Measurements from ENCODE around the gene SF3B2. TPM values are rescaled to one million over a fixed set of nuclear protein-coding genes. Genes with fewer than 3 reads are reported as not detected.
"Not testable (repeated sequence)": the region's sequence is repeated elsewhere in the genome, so short reads cannot be mapped to it uniquely, and the experiment has no call there.

Gene SF3B2
- total RNA-seq, 2 experiments from 2014 or later = 265 to 270 TPM

DNA sequence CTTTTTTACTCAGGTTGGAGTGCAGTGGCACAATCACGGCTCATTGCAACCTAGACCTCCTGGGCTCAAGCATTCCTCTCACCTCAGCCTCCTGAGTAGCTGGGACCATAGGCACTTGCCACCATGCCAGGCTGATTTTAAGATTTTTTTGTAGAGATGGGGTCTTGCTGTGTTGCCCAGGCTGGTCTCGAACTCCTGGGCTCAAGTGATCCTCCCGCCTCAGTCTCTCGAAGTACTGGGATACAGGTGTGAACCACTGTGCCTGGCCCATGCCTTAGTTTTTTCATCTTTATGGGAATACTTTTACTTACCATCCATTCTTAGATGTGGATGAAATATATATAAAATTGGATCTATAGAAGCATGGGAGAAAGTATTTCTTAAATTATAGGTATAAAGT, 23.1 kb downstream of the SF3B2 start:
- ChIA-PET CTCF (no interaction called here), POLR2A (no interaction called here)
- Mint-ChIP-seq H3K9me3 (ENCODE audit: low read depth) (no peaks in the 10 kb centered on the region), H3K27ac (no peak overlapping the region), H3K36me3 (ENCODE audit: low read depth) (peaks cover 51% of the 10 kb centered on the region), H3K4me1 (peaks cover 70% of the 10 kb centered on the region), H3K4me3 (no peak overlapping the region), H3K27me3 (no peaks in the 10 kb centered on the region)
- intact Hi-C loops (cut with DNase I, micrococcal nuclease) = no loop called here
- ATAC-seq (no peak), DNase-seq (no peak)

DNA sequence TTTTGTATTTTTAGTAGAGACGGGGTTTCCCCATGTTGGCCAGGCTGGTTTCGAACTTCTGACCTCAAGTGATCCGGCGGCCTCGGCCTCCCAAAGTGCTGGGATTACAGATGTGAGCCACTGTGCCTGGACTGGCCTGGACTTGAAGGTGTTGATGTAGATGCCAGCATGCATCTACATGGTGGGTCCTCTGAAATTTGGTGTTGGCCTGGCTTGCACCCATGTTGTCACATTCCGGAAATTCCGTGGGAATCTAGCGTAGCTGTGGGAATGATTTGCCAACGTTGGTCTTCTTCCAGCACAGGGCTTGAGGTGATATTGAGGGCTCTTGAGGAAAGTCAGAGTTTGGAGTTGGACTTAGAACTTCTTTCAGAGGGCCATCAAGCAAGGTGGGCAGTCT, 24.4 kb downstream of the SF3B2 start:
- H3K4me3 Mint-ChIP-seq = no peak overlapping the region
- H3K27ac Mint-ChIP-seq = peak overlapping the region; percentile 24
- ChIA-PET CTCF (interaction anchor here (0.6 to 1.3 kb wide), 6 partner anchors 9 to 225 kb away, joined by 3 to 4 read pairs (median 3); partner anchors contain the start of gene SF3B2), POLR2A (interaction anchor here (0.8 kb wide), 1 partner anchor 38 kb away, joined by 4 read pairs; no protein-coding TSS in a partner anchor)
- DNase-seq (no peak), ATAC-seq (no peak)
- intact Hi-C loops (cut with DNase I, micrococcal nuclease) = no loop called here
- H3K36me3 Mint-ChIP-seq (ENCODE audit: low read depth) = peaks cover 48% of the 10 kb centered on the region
- no peaks in the 10 kb centered on the region for H3K27me3 Mint-ChIP-seq
- peaks cover 81% of the 10 kb centered on the region for H3K4me1 Mint-ChIP-seq
- no peaks in the 10 kb centered on the region for H3K9me3 Mint-ChIP-seq (ENCODE audit: low read depth)

DNA sequence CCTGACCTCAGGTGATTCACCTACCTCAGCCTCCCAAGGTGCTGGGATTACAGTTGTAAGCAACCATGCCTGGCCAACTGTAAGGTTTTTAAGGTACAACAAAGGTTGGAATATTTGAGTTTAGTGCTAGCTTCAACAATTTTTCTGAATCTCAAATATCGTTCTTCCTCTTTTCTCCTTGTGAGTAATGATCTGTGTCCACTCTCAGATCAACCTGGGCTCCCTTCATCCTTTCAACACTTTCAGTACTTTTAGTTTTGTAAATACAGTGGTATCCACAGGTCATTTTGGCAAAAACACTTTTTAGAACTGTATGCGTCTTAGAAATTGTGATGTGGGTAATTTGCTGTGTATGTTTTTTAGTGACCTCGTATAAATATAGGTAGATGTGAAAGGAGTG, 25.8 kb downstream of the SF3B2 start:
- ChIA-PET CTCF (interaction anchor here (0.6 to 2.9 kb wide), 4 partner anchors 9 to 70 kb away, joined by 3 to 18 read pairs (median 4); no protein-coding TSS in a partner anchor), POLR2A (interaction anchor here (0.9 kb wide), 1 partner anchor 46 kb away, joined by 4 read pairs; no protein-coding TSS in a partner anchor)
- Mint-ChIP-seq H3K4me1 (peaks cover 81% of the 10 kb centered on the region), H3K36me3 (ENCODE audit: low read depth) (peaks cover 39% of the 10 kb centered on the region), H3K27ac (peak overlapping the region; percentile 98), H3K27me3 (no peaks in the 10 kb centered on the region), H3K4me3 (no peak overlapping the region), H3K9me3 (ENCODE audit: low read depth) (no peaks in the 10 kb centered on the region)
- ATAC-seq = no peak
- DNase-seq = no peak
- intact Hi-C loops (cut with DNase I, micrococcal nuclease) = loop anchor here in 1 of 2 experiments (2.0 kb wide), 1 partner anchor 23 kb away; no protein-coding TSS in a partner anchor

DNA sequence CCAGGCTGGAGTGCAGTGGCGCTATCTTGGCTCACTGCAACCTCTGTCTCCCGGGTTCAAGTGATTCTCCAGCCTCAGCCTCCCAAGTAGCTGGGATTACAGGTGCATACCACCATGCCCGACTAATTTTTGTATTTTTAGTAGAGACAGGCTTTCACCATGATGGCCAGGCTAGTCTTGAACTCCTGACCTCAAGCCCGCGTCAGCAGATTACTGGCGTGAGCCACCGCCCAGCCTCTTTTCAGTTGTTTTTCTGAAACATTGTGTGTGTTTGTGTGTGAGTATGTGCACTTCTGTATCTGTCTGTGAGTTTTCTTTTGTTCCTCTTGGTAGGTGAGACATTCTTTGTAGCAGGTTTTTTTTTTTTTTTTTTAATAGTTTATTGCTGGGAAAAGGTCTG, 26.8 kb downstream of the SF3B2 start:
- POLR2A ChIA-PET = interaction anchor here (0.9 kb wide), 1 partner anchor 45 kb away, joined by 4 read pairs; no protein-coding TSS in a partner anchor

DNA sequence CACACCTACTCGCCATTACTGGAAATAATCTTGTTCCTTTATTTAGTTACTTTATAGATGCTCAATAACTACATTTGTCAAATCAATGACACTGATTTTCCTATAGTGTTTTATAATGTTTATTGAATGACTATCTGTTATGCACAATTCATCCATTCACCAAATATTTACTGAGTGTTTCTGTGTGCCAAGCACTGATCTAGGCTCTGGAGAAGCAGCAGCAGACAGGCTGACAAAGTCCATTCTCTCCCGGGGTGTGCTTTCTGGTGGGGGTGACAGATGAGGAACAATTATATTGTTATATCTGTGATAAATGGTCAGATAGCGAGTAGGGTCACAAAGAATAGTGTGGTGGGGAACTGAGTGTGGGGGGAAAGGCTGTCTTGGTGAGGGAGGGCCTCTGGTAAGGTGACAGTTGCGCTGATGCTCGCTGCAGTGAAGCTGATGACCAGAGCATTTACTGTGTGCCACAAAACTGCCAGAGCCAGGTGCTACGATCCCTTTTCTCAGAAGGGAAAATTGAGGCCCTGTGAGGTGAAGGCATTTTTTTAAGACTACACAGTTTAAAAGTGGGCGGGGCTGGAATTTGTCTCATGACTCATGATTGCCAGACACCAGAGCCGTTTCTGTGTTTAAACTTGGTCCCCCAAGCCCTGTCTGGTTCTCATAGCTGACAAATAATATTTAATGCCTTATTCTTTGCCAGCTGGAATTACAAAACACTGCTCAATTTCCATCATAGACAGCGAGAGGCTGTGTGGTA, 28.1 kb downstream of the SF3B2 start:
- Mint-ChIP-seq H3K4me3 (peak overlapping the region; percentile 62), H3K27me3 (no peaks in the 10 kb centered on the region), H3K4me1 (peaks cover 90% of the 10 kb centered on the region), H3K27ac (peak overlapping the region; percentile 98), H3K9me3 (ENCODE audit: low read depth) (no peaks in the 10 kb centered on the region), H3K36me3 (ENCODE audit: low read depth) (peaks cover 25% of the 10 kb centered on the region)
- ATAC-seq (peak; percentile 66), DNase-seq (peak; percentile 82)
- ChIA-PET POLR2A (interaction anchor here (1.1 kb wide), 1 partner anchor 12 kb away, joined by 3 read pairs; no protein-coding TSS in a partner anchor), CTCF (interaction anchor here (0.9 to 2.9 kb wide), 11 partner anchors 8 to 54 kb away, joined by 3 to 18 read pairs (median 6); partner anchors contain the start of gene SF3B2)
- intact Hi-C loops (cut with DNase I, micrococcal nuclease) = loop anchor here (1.0 kb wide), 2 partner anchors 9 to 46 kb away; no protein-coding TSS in a partner anchor

More for the DNA sequence above, 26.8 kb downstream of the SF3B2 start:
- not testable (repeated sequence) for H3K9me3 Mint-ChIP-seq (ENCODE audit: low read depth); H3K27me3 Mint-ChIP-seq; H3K4me3 Mint-ChIP-seq; ATAC-seq
- intact Hi-C loops (cut with DNase I, micrococcal nuclease) = loop anchor here in 1 of 2 experiments (2.0 kb wide), 1 partner anchor 22 kb away; no protein-coding TSS in a partner anchor
- peaks cover 84% of the 10 kb centered on the region for H3K4me1 Mint-ChIP-seq
- H3K36me3 Mint-ChIP-seq (ENCODE audit: low read depth) = peaks cover 34% of the 10 kb centered on the region
- DNase-seq = peak; percentile 43
- peak overlapping the region; percentile 98 for H3K27ac Mint-ChIP-seq
- CTCF ChIA-PET = interaction anchor here (0.7 to 2.9 kb wide), 5 partner anchors 10 to 54 kb away, joined by 3 to 18 read pairs (median 4); no protein-coding TSS in a partner anchor

DNA sequence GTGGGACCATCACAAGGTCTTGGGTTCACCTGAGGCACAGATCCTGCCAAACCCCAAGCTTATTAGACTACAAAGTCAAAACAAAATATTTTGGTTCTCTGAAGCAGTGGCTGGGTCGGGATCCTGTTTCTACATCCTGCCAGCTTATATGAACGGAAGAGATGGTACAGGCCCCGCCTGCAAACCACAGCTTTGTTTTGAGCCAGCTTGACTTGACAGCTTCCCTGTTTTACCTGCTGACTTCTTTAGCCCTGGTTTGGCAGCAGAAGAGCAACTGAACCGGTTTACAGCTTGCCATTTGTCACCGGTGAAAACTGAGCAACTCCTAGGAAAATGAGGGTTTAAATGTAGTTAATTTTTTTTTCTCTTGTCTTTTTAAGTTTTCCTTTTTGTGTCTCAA, 29.3 kb downstream of the SF3B2 start:
- DNase-seq = peak; percentile 86
- H3K27me3 Mint-ChIP-seq = no peaks in the 10 kb centered on the region
- peak overlapping the region; percentile 62 for H3K4me3 Mint-ChIP-seq
- POLR2A ChIA-PET = interaction anchor here (0.6 to 1.4 kb wide), 4 partner anchors 14 to 56 kb away, joined by 3 to 12 read pairs (median 9); no protein-coding TSS in a partner anchor
- ATAC-seq = peak; percentile 89
- no peaks in the 10 kb centered on the region for H3K9me3 Mint-ChIP-seq (ENCODE audit: low read depth)
- H3K36me3 Mint-ChIP-seq (ENCODE audit: low read depth) = peaks cover 21% of the 10 kb centered on the region
- peaks cover 89% of the 10 kb centered on the region for H3K4me1 Mint-ChIP-seq
- H3K27ac Mint-ChIP-seq = peak overlapping the region; percentile 98
- CTCF ChIA-PET = interaction anchor here (0.7 to 2.1 kb wide), 12 partner anchors 10 to 244 kb away, joined by 3 to 14 read pairs (median 4); no protein-coding TSS in a partner anchor
- intact Hi-C loops (cut with DNase I, micrococcal nuclease) = loop anchor here (1.0 kb wide), 2 partner anchors 26 to 45 kb away; no protein-coding TSS in a partner anchor

DNA sequence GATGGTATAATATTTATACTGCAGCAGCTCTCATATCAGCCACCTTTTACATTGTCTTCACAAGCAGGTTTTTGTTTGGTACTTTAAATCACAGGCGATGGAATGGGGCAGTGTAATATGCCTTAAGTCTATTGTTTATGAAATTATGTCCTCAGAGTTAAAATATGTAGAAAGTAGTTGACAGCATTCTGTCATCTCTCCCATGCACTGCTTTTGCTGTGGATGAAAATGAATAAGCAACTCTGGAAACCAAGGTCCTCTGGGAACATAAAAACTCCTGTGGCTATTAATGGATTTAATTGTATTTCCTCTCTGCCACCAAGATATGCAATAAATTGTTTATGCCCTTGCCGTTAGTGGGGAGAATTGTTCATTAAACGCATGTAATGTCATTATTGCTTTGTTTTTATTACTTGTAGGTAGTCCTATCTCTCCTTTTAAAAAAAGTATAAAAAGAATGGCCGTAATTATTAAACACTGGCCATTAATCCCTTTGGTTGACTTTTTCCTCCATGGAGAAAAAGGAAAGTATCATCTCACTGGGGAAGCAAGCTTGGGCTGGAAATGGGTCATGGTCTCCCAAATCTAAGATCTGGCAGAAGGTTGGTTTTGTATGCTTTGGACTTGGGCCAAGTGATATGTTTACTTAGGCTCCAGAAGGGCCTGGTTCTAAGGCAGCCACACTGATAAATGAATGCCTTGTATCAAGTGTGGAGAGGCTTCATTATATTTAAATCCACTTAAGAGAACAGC, 31.0 kb downstream of the SF3B2 start:
- no peak for ATAC-seq
- Mint-ChIP-seq H3K36me3 (ENCODE audit: low read depth) (peaks cover 13% of the 10 kb centered on the region), H3K4me3 (no peak overlapping the region), H3K4me1 (peaks cover 87% of the 10 kb centered on the region), H3K27me3 (no peaks in the 10 kb centered on the region), H3K27ac (peak overlapping the region; percentile 81), H3K9me3 (ENCODE audit: low read depth) (no peaks in the 10 kb centered on the region)
- ChIA-PET POLR2A (no interaction called here), CTCF (interaction anchor here (0.7 to 1.3 kb wide), 4 partner anchors 9 to 25 kb away, joined by 3 to 9 read pairs (median 3); no protein-coding TSS in a partner anchor)
- no peak for DNase-seq
- intact Hi-C loops (cut with DNase I, micrococcal nuclease) = no loop called here

DNA sequence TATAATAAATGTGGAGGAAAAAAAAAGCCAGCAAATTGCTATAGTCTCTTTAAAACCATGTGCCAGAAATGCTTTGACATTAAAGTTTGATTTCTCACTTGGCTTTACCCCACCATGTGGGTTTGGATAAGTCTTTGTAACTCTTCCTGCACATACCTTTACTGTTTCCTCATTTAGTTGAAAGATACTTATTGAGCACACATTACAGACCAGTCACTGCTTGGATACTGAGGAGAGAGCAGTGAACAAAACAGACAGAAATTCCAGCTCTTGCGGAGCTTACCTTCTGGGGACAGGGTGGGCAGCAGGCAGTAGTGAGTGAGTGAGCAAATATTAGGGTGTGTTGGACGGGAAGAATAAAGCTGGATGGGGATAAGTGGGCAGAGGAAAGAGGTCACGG, 31.6 kb downstream of the SF3B2 start:
- H3K4me3 Mint-ChIP-seq = no peak overlapping the region
- peaks cover 7% of the 10 kb centered on the region for H3K36me3 Mint-ChIP-seq (ENCODE audit: low read depth)
- intact Hi-C loops (cut with DNase I, micrococcal nuclease) = no loop called here
- no peaks in the 10 kb centered on the region for H3K9me3 Mint-ChIP-seq (ENCODE audit: low read depth)
- peak overlapping the region; percentile 81 for H3K27ac Mint-ChIP-seq
- ATAC-seq (no peak), DNase-seq (no peak)
- CTCF ChIA-PET = interaction anchor here (0.7 to 1.3 kb wide), 4 partner anchors 9 to 25 kb away, joined by 3 to 9 read pairs (median 3); no protein-coding TSS in a partner anchor
- H3K4me1 Mint-ChIP-seq = peaks cover 86% of the 10 kb centered on the region
- POLR2A ChIA-PET = interaction anchor here (0.8 kb wide), 1 partner anchor 24 kb away, joined by 3 read pairs; no protein-coding TSS in a partner anchor
- H3K27me3 Mint-ChIP-seq = no peaks in the 10 kb centered on the region

DNA sequence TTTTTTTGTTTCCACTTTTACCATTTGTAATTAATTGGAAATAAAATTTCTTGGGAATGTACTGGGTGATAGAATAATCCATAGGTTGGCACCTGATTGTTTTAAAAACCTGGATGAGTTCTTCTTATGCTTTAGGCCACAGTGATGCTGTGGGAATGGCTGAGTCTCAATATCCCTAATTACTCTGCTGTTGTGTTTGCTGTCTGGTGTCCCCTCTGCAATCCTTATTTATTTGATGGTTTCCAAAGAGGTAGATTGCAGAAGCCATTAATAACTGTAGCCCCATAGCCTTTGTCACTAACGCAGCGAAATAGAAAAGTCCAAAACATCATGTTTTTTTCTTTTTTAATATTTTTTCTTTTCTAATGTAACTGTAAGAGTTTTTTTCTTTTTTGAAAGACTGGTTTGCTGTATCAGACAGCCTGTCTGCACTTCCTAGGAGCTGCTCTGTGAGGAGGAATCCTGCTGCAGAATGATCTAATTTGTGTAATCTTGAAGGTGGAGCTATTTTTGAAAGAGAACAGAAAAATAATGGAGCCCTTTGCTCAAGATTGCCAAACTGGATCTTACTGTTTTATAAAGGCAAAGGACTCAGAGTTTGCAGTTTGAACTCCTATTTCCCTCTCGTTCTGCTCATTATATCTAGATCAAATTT, 32.8 kb downstream of the SF3B2 start:
- DNase-seq (no peak), ATAC-seq (no peak)
- peak overlapping the region; percentile 81 for H3K27ac Mint-ChIP-seq
- H3K36me3 Mint-ChIP-seq (ENCODE audit: low read depth) = peaks cover 11% of the 10 kb centered on the region
- CTCF ChIA-PET = interaction anchor here (0.6 to 1.3 kb wide), 6 partner anchors 10 to 63 kb away, joined by 3 to 5 read pairs (median 4); no protein-coding TSS in a partner anchor
- peaks cover 83% of the 10 kb centered on the region for H3K4me1 Mint-ChIP-seq
- H3K9me3 Mint-ChIP-seq (ENCODE audit: low read depth) = no peaks in the 10 kb centered on the region
- POLR2A ChIA-PET = interaction anchor here (0.5 kb wide), 1 partner anchor 25 kb away, joined by 3 read pairs; no protein-coding TSS in a partner anchor
- H3K4me3 Mint-ChIP-seq = no peak overlapping the region
- no peaks in the 10 kb centered on the region for H3K27me3 Mint-ChIP-seq
- intact Hi-C loops (cut with DNase I, micrococcal nuclease) = no loop called here

DNA sequence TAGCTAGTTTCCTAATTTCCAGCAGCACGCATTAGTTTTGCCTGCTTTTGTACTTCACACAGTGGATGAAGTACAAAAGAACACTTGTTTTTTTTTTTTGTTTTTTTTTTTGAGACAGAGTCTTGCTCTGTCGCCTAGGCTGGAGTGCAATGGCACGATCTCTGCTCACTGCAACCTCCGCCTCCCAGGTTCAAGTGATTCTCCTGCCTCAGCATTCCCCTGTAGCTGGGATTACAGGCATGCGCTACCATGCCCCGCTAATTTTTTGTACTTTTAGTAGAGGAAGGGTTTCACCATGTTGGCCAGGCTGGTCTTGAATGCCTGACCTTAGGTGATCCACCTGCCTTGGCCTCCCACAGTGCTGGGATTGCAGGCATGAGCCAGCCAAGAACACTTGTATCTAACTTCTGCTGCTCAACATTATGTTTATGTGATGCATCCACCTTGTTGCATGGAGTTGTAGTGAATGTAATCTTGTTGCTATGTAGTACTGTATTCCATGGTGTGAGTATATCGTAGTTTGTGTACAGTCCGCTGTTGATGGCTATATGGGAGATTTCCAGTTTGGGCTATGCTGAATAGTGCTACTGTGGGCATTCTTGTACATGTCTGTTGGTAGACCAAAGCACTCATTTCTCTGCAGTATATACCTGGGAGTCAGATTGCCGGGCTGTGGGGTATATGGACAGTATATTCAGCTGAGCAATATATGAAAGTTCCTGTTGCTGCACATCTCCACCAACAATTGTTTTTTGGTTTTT, 35.2 kb downstream of the SF3B2 start:
- Mint-ChIP-seq H3K4me3 (no peak overlapping the region), H3K36me3 (ENCODE audit: low read depth) (peaks cover 20% of the 10 kb centered on the region), H3K9me3 (ENCODE audit: low read depth) (no peaks in the 10 kb centered on the region), H3K27ac (peak overlapping the region; percentile 49), H3K27me3 (no peaks in the 10 kb centered on the region), H3K4me1 (peaks cover 66% of the 10 kb centered on the region)
- DNase-seq (no peak), ATAC-seq (peak; percentile 19)
- CTCF ChIA-PET = interaction anchor here (0.8 to 1.2 kb wide), 3 partner anchors 10 to 81 kb away, joined by 3 to 4 read pairs (median 3); no protein-coding TSS in a partner anchor
- intact Hi-C loops (cut with DNase I, micrococcal nuclease) = no loop called here
- POLR2A ChIA-PET = no interaction called here

Measured in activated CD4-positive, alpha-beta T cell treated with anti-CD3 and anti-CD28 coated beads for 36 hours (primary cell).